ENCODE results near the gene KCMF1.

DNA sequence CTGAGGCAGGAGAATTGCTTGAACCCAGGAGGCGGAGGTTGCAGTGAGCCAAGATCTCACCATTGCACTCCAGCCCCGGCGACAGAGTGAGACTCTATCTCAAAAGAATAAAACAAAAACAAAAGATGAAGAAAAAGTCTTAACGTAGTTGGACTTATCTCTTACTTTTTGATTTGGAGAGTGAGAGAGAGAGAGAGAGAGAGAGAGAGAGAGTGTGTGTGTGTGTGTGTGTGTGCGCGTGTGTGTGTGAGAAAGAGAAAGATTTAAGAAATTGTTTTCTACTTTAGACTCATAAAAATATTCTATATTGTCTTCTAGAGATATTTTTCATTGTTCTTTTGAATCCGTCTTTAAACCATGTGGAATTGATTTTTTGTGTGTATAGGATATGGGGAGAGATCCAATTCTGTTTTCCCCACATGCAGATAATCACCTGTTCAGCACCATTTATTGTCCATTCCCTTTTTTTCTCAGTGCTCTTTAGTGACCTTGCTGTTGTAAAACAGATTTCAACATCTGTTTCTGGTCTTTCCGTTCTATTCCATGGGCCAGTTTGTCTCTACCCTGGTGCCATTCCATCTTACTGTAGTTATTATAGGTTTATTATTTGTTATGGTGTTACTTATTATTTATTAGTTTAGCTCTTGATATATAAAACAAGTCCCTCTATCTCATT lies 53.5 kb downstream of the KCMF1 start:
- no peak for TF ChIP-seq SAFB (IDR thresholded peaks at IDR 0.05; ENCODE audit: borderline replicate concordance, low read depth, low read length)
- no peak for TF ChIP-seq ZKSCAN3 (CRISPR knock-in tag; IDR thresholded peaks at IDR 0.05)
- no peak for TF ChIP-seq SIN3A (IDR thresholded peaks at IDR 0.05; ENCODE audit: borderline replicate concordance in 2 of 2, control insufficient read depth in 1 of 2, low read depth in 2 of 2, low read length in 2 of 2)
- no peak for TF ChIP-seq MAFK (IDR thresholded peaks at IDR 0.05; ENCODE audit: low read length)
- no peak for TF ChIP-seq CCAR2 (IDR thresholded peaks at IDR 0.05; ENCODE audit: low read depth, low read length)
- TF ChIP-seq, protein P1, sequence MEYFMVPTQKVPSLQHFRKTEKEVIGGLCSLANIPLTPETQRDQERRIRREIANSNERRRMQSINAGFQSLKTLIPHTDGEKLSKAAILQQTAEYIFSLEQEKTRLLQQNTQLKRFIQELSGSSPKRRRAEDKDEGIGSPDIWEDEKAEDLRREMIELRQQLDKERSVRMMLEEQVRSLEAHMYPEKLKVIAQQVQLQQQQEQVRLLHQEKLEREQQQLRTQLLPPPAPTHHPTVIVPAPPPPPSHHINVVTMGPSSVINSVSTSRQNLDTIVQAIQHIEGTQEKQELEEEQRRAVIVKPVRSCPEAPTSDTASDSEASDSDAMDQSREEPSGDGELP (CRISPR knock-in tag; IDR thresholded peaks at IDR 0.05; ENCODE audit: borderline replicate concordance) = no peak
- no peak for TF ChIP-seq ATF3 (IDR thresholded peaks at IDR 0.05)
- TF ChIP-seq ATF3 (CRISPR knock-in tag; conservative IDR thresholded peaks at IDR 0.05) = no peak

Measured in K562 (cell line).